Stimulated activated CD4-positive, alpha-beta T cell treated with anti-CD3 and anti-CD28 coated beads, Interleukin-12 subunit alpha, Interleukin-12 subunit beta, amount 100 ng/mL, for 24 hours (primary cell): Measurements from ENCODE around the gene HEY2.
A peak's percentile ranks its signal among the peaks of the same experiment; 100 is the strongest.
"Not testable (repeated sequence)": the region's sequence is repeated elsewhere in the genome, so short reads cannot be mapped to it uniquely, and the experiment has no call there.

Experiments
- DNase-seq, 2 experiments: peaks; one replicate each; pipeline ENCODE4 v3.0.0-alpha.2; 2020; ENCODE audit warnings: low read depth in 2 of 2

The HEY2 gene

DNA sequence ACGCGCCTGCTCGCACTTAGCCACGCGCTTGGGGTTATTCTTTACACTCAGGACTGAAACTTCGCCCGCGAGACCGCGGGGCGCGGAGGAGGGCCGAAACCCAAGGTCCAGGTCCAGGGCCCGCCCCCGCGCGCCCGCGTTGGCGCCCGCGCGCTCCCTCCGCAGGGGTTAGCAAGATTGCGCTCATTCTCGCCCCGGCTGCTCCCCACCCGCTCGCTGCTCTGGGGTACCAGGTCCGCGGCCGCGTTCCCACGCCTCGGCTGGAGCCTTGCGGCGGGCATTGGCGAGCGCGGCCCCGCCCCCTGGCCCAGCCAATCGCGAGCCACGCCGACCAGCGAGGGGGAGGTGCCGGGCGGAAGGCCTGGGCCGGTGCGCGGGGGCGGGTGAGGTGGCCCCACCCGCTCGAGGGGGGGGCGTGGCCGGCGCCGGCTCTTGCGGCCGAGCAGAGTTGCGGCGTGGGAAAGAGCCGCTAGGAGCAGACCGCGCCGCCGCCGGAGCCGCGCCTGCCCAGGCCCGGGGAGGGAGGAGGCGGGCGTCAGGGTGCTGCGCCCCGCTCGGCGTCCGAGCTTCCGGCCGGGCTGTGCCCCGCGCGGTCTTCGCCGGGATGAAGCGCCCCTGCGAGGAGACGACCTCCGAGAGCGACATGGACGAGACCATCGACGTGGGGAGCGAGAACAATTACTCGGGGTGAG, at the start of gene HEY2:
TSS of gene HEY2 (plus strand) at position 460 of the 692 bp plus-strand sequence. CDS start at position 605, 145 bp downstream.
- DNase-seq, result peak; percentile 63 to 80

DNA sequence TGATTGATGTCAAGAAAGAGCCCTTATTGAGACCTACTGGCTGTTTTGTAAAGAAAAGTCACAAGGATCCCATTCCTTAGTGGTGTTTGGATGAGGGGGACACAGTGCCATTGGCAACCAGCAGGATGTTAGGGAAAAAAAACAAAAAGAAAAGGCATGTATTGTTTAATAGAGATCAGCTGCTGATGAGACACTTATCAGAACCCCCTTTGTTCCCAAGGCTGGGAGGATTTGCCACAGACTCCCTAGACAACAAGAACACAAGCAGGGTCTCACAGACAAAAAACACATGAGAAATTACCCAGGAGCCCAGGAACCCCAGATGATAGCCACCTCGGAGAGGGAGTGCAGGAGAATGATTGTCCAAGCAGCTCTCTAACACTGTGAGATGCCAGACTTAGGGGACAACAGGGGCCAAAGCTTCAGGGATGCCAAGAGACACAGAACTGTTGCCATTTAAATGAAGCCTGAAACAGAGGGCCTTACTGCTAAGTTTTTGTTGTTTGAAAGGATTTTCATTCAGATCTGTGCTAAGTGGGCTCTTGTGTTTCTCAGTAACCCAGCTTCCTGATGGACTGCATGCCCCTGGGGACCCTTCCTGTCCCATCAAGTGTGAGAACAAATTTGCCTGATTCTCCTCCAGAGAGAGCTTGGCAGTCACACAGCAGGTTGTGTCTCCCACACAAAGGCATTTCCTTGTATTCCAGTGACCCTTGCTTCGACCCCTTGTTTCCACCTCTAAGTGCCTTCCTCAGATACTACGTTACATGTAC, 48.7 kb upstream of the HEY2 start:
- DNase-seq, result no peak

DNA sequence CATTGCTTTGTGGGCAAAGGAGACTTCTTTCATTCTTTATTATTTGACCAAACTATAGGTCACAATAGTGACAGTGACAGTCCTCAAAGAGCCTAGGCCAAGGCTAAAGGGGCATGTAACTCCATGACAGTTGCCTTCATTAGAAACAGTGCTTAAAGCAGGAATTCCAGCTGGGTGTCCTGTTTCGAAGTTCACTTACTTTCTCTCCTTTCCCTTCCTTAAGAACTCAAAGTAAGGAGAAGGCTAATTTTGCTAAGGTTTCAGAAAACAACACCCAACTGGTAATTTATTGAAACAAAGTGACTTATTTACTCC, 48.1 kb upstream of the HEY2 start:
- DNase-seq, result no peak

DNA sequence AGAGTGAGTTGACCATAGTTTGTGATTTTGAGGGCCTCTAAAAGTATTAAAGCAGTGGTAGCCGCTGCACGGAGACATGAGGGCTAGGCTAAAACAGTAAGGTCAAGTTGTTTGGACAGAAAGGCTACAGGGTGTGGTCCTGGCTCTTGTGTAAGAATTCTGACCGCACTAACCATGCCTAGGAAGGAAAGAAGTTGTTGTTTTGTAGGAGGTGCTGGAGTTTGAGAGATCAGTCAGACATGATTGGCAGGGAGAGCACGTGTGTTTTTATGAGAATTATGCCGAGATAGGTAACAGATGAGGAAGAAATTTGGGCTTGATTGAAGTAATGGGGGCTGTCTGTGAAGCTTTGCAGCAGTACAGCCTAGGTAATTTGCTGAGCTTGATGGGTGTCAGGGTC, 45.5 kb upstream of the HEY2 start:
- DNase-seq, result not testable (repeated sequence)

DNA sequence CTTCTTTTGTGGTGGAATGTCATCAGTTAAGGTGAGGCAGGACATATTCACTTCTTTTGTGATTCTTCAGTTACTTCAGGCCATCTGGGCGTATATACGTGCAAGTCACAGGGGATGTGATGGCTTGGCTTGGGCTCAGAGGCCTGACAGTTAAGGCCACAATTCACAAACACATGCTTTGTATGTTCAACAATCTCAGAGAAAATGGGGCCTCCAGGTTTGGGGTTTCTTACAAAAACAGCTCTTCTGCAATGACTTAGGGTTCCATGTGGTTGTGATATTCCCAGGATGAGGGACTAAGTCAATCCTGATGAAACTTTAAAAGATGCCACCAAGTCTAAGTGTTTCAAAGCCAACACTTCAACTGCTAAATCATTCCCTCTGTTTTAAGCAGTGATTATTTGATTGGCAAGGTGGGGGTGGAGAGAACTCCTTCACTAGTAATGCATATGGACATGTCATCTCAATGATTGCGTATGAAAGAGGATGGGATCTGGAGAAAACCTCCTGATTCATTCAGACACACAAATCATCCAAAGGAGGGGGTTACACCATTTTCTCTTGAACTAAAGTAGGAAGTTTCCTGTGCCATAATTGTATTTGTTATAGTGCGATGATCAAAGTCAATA, 41.7 kb upstream of the HEY2 start:
- DNase-seq, result no peak

DNA sequence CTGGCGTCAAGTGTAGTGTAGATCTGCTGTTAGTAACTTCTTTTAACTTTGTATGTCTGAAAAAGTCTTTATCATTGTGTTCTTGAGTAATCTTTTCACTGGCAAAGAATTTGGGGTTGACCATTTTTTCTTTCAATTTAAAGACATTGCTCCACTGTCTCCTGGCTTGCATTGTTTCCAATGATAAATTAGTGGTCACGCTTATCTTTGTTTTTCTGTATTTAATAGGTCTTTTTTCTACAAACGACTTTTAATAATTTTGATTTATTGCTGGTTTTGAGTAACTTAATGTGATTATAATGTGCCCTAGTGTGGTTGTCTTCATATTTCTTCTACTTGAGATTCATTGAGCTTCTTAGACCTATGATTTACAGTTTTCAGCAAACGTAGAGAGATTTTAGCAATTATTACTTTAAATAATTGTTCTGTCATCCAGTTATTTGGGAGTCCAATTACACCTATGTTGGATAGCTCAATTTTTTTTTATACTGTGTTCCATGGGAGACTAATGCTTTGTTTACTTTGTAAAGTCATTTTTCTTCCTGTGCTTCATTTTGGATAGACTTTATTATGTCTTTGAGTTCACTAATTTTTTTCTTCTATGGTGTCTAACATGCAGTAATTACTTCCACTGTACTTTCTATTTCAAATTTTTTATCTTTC, 38.3 kb upstream of the HEY2 start:
- no peak for DNase-seq

DNA sequence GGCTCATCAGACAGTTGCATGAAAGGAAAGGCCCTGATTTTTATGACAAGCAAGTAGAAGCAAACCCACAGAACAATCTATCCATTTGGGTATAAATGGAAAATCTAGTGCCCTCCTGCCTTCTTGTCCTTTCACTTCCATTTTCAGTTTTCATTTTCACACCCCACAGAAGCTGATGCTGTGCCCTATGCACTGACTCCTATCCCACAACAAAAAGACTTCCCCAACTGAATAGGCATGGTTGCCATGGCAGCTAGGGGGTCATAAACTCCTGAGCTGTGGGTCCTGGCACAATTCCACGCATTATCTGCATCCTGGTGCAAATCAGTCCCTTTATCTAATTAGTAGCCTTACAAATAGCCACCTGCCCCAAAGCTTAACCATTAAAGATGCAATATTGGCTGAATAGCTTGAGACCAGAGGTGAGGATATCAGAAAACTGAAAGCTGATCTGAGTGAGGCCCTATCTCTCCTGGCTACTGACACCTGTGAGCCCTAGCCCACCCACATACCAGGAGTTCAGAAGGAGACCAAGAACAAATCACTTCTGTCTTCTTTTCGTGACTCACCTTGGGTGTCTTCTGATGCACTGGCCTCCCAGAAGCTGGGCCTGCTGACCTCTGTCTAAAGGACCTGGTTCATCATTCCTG, 34.9 kb upstream of the HEY2 start:
- DNase-seq, result no peak

DNA sequence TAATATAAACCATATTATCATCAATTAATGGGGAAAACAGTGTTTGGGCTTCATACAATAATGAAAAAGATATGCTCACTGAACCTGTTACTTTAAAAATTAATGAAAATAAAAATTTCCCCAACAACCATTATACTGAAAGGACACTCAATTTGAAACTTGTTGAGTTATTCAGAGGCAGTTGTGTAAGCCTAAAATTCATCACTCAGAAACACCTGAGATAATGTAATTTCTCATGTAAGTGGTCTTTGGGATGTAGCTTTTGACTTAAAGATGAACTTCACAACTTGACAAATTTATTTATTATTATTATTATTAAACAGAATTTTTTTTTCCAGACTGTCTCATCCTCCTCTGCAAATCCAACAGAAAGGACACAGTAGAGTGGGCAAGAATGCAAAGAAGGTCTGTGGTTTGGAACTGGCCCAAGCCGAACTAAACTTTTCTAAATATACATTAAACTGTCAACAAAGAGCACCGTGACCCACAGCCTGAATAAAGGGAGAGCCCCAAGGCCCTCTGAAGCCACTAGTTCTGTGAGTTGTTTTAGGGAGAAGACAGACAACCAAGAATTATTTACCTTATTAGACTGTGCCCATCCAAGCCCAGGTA, 32.2 kb upstream of the HEY2 start:
- DNase-seq, result no peak

DNA sequence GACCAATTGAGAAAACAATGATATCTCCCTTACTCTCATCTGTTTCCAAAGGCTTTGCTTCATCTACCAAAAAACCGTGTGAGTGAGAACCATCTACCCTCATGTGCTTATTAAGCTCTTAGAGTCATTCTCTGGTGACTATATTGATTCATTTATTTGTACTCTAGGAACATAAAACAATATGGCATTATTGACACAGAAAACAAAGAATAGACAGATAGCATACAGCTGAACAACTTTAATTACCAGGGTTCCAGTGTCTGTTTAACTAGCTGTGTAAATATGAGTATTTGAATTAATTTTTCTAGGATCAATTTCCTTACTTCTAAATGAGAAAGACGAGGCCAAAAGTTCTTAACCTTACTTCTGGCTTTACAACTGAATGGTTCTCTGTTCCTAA, 31.3 kb upstream of the HEY2 start:
- DNase-seq, result no peak

DNA sequence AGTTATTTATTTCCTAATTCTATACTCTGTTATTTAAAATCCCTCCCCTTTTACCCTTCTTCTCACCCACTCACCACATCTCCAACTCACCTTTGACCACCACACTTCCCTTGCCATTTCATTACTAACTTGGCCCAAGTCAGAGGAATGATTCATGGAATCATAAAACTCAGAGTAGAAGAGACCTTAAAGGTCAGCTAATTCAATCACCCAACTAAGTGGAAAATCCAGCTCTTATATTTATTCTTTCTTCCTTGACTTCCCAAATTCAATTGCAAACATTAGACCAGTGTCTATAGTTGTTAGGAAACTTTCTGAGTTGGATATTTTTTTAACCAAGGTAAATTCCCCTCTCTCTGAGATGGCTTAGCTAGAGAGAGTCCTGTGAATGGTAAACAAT, 26.5 kb upstream of the HEY2 start:
- DNase-seq, result no peak

DNA sequence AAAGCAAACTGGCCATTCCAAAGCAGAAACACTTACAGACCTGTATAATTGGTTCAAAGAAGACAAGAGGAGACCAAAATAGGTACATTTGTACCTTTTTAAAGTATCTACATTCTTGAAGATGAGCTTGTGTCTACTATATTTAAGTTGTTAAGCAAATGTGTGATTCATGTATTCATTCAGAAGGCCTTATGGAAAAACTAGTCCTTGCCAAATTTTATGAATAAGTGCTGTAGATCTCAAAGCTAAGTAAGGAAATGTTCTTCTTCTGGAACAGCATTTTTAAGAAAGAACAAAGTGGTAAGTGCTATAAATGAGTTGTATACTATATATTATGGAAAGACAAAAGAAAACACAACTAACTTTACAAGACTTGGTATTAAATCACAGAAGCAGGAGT, 22.2 kb upstream of the HEY2 start:
- no peak for DNase-seq

DNA sequence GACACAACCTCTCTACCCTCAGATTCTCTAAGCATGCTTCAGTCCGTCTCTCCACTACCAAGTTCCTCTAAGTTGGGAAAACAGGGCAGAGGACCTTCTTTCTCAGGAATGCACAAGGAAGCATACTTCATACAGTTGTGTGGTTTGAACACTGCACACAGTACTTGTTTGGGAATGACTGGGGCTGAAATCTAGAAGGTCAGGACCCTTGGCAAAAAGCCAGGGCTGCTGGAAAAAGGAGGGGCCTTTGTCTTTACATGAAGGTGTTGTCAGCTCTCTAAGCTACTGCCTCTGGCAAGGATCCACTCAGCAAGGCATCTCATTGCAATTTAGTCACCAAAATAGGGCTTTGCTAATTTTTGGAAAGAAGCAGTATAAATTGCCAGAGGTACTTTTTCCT, 20.7 kb upstream of the HEY2 start:
- DNase-seq, result no peak

DNA sequence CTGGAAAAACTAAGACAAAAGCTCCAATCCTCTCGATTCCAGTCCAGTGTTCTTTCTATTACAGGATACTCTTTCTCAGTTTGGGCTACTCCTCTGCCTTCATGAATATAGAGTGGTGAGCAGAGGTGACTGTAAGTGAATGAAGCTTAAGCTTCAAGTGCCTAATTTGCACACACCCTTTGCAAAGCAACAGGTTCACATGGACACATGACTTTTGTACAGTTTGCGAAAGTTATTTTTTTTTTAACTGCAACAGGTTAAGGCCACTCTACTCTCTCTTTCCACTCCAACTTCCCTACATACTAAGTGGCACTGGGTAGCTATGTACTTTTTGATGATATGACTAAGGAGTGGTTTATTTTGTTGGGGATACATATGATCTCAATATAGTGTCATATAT, 19.4 kb upstream of the HEY2 start:
- no peak for DNase-seq

DNA sequence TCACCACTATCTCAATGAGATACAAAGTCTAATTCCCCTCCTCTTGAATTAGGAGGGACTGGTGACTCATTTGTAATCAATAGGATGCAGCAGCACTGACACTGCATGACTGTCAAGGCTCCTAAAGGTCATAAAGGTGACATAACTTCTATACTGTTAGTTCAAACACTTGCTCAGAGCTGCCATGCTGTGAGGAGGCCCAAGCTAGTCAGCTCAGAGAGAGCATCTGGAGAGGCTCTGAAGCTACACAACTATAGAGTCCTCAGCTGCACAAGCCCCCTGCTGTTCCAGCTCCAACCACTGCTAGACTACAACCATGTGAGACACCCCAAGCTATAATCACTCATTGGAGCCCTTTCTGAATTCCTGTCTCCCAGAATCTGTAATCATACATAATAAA, 17.0 kb upstream of the HEY2 start:
- DNase-seq, result no peak

DNA sequence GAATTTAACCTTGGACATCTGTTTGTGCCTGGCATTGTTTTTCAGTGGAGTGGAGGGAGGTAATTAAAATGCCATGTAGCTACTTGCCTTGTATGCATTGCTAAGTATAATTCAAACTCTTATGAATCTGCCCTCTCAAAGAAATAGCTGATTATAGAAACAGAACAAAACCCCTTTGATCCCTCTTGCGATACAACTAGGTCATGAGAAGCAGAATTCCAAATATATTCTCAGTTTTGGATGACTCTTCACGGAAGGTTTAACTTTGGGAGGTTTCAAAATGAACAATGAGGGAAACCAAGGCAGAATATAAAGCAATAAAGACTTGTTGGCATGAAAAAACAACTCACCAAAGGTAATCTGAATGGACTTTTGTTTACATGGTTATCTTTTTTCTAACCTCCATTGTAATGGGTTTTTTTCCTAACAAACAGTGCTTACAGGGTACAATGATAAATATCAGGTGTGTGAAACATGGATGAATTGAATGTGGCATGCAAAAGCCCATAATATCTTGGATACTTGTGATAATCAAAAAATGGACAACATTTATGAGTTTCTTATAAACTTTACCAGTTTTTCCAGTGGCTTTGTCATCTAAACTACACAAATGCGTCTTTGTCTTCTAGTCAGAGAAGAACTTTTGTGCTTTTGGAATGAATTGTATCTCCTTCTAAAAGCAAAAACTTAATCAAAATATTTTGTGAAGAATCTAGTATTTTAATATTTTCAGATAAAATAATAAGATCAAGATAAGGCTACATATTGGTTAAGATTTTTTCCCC, 15.7 kb upstream of the HEY2 start:
- no peak for DNase-seq

DNA sequence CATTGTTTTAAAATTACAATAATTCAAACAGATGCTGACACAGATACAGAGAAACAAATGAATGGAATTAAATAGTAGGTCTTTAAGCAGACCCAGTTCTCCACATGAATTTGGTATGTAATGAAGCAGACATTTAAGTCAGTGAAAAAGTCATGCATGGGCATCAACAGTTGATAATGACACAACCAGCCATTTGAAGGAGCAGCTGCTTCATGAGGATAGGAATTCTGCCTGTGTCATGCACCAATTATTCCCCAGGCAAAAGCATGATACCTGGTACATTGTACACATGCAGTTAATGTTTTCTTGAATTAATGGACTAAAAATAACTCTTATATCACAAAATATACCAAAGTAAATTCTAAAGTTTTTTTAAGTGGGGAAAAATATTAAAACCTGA, 11.2 kb upstream of the HEY2 start:
- no peak for DNase-seq

DNA sequence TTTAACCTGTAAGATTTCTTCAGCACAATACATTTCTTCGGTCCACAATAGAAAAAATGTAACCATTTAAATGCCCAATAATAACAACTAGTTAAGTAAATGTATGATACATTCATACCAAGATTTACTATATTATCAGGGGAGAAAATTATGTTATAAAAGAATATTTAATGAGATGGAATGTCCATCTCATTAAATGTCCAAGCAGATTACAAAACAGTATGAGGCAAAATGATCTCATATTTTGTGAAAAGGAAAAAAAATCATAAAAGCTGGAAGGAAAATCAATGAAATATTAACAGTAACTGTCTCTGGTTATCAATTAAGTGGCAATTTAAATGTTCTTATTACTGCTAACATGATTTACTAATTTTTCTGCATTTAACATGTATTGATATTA, 10.1 kb upstream of the HEY2 start:
- no peak for DNase-seq

DNA sequence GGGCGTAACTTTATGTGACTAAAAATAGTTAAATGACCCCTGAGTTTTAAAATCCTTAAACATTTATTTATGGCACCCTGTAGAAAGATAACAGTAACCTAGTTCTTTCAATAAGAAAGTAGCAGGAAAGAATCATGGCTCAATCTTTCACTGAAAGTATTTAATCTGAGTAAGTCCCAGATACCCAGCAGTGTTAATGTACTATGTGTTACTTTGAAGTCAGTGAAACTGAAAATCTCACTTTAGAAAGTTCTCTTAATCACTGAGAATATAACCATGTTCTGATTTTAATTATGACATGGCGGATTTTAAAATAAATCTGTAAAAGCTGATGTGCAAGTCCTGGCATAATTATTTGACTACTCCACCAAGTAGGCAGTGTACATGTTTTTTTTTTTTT, 8.1 kb upstream of the HEY2 start:
- DNase-seq, result no peak

DNA sequence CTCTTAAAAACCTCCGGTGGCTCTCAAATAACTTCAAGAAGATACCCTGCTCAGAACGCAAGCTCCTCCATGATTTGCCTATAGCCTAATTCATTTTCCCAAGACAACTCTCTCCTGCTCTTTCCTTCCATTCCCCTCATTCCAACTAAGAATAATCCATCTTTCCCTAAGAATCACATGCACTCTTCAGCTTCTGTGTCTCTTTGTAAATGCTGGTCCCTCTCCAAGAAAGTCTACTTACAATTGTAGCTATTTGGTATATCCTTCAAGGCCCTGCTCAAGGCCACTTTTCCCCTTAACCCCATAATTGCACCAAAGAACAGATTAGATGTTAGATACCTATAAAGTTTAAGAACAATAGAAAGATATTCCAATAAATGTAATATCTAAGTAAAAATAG, 7.4 kb upstream of the HEY2 start:
- DNase-seq, result no peak

DNA sequence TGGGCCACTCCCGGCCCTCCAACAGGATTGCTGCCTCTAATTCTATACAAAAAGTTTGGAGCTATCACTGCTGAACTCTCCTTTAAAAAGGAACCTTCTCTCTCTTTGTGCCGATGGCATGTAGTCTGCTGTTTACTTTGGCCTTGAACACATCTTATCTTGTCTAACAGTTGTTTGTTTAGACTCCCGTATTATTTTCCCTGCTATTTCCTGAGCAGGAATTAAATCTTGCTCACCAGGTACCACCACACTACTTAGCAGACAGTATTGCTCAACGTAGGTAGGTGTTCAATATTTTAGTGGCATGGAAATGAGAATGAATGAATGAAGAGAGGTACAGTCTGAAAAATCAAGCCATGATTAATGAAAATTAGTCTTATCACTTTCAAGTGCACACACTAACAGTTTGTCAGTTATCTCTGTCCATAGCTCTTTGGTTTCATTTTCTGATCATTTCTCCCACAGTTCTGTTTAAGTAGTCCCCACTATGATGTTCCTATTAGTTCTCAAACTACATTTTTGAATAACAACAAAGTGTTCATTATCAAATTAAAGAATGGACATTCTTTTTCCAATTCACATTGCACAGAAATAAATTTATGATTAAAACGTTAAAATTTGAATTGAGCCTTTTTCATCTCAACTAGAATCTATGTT, 6.8 kb upstream of the HEY2 start:
- DNase-seq, result no peak
